Raji (cell line): Measurements from ENCODE around the gene DAG1.
A peak's percentile ranks its signal among the peaks of the same experiment; 100 is the strongest.

Source experiments
- POLR2A ChIP-seq: IDR thresholded peaks from 2 replicates; pipeline ENCODE4 v1.6.1; 2011; ENCODE audit warnings: low read depth, low read length, control low read depth; ENCODE audit not compliant: insufficient read depth

DAG1 gene

DNA sequence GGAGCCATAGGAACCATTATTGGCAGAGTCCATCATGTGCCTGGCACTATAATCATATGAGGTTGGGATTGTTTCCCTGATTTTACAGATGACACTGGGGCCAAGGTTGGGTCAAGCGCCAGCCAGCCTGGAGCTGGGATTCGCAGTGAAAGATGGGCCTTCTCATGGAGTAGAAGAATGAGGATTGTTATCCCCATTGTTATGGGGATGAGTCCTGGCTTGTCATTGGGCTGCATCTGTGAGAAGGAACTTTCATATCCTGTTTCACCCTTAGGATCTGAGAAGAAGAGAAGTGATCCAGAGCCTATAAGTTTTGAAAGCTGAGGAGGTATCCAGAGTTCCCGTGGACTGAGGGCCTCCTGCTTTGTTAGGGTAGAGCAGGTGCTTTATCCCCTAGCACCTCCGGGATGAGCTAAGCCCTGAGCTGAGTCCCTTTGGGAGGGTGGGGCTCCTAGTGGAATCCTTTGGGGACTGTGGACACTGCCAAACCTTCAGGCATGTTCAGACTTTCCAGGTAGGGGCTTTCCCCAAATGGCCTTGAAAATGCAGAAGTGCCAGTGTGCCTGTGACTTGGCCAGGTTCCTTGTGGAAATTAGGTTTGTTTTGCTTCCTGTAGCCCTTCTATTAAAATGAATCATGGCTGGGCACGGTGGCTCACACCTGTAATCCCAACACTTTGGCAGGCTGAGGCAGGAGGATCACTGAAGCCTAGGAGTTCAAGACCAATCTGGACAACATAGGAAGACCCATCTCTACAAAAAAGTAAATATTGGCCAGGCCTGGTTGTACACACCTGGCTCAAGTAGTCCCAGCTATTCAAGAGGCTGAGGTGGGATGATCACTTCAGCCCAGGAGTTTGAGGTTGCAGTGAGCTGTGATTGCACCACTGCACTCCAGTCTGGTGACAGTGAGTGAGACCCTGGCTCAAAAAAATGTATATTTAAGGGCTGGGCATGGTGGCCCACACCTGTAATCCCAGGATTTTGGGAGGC, 54.0 kb downstream of the DAG1 start:
- TF ChIP-seq POLR2A: no peak

DNA sequence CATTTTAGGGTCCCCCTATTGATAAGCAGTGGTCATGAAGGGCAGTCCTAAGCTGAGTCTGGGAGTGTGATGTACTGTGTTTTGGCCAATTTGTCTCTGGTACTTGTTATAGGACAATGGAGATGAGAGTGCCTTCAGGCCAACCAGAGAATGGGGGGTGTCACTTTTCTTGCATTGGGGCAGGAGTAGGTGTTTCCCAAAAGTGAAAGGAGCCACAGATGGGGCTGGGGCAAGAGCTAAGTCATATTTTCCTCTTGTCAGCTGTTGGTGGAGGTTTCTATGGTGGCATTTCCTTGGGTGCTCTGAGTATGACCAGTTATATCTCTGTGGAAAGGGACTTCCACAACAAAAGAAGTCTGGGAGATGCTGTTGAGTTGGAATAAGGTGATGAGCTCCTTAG, 59.5 kb downstream of the DAG1 start:
- no peak for TF ChIP-seq POLR2A

DNA sequence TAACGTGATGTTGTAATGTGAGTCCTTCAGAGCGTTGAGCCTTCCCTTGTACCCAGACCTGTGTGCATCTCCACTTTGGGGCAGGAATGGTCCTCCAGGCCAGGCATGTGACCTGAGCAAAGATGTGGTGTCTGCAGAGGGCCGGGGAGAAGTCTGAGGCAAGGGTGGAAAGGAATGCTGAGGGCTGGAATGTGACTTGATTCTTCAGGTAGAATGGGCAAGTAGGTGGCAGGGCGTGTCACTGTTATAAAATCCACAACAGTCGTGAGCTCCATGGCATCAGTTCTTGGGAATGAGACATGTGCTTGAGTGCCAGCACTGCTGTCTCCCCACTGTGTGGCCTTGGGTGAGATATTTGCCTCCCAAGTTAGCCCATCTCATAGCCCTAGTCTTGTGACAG, 60.2 kb downstream of the DAG1 start:
- no peak for TF ChIP-seq POLR2A

DNA sequence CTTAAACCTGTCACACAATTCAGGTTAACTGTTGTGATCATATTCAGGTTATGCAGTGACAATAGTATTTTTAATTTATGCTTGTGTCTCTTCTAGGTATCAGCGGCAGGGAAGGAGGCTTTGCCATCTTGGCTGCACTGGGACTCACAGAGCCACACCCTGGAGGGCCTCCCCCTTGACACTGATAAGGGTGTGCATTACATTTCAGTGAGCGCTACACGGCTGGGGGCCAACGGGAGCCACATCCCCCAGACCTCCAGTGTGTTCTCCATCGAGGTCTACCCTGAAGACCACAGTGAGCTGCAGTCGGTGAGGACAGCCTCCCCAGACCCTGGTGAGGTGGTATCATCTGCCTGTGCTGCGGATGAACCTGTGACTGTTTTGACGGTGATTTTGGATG, 60.6 kb downstream of the DAG1 start:
- no peak for TF ChIP-seq POLR2A

DNA sequence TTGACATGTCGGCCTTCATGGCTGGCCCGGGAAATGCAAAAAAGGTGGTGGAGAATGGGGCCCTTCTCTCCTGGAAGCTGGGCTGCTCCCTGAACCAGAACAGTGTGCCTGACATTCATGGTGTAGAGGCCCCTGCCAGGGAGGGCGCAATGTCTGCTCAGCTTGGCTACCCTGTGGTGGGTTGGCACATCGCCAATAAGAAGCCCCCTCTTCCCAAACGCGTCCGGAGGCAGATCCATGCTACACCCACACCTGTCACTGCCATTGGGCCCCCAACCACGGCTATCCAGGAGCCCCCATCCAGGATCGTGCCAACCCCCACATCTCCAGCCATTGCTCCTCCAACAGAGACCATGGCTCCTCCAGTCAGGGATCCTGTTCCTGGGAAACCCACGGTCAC, 61.2 kb downstream of the DAG1 start:
- no peak for TF ChIP-seq POLR2A

DNA sequence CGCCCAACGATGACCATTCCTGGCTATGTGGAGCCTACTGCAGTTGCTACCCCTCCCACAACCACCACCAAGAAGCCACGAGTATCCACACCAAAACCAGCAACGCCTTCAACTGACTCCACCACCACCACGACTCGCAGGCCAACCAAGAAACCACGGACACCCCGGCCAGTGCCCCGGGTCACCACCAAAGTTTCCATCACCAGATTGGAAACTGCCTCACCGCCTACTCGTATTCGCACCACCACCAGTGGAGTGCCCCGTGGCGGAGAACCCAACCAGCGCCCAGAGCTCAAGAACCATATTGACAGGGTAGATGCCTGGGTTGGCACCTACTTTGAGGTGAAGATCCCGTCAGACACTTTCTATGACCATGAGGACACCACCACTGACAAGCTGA, 61.6 kb downstream of the DAG1 start:
- TF ChIP-seq POLR2A: no peak

DNA sequence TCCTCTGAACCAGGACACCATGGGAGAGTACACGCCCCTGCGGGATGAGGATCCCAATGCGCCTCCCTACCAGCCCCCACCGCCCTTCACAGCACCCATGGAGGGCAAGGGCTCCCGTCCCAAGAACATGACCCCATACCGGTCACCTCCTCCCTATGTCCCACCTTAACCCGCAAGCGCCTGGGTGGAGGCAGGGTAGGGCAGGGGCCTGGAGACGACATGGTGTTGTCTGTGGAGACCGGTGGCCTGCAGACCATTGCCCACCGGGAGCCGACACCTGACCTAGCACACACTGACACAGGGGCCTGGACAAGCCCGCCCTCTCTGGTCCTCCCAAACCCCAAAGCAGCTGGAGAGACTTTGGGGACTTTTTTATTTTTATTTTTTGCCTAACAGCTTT, 63.0 kb downstream of the DAG1 start:
- TF ChIP-seq POLR2A: no peak

DNA sequence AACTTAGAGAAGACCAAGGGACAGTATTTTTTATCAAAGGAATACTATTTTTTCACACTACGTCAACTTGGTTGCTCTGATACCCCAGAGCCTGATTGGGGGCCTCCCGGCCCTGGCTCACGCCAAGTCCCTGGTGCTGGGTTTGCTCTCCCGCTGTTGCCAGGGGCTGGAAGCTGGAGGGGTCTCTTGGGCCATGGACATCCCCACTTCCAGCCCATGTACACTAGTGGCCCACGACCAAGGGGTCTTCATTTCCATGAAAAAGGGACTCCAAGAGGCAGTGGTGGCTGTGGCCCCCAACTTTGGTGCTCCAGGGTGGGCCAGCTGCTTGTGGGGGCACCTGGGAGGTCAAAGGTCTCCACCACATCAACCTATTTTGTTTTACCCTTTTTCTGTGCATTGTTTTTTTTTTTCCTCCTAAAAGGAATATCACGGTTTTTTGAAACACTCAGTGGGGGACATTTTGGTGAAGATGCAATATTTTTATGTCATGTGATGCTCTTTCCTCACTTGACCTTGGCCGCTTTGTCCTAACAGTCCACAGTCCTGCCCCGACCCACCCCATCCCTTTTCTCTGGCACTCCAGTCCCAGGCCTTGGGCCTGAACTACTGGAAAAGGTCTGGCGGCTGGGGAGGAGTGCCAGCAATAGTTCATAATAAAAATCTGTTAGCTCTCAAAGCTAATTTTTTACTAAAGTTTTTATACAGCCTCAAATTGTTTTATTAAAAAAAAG, 63.9 kb downstream of the DAG1 start:
- no peak for TF ChIP-seq POLR2A

DNA sequence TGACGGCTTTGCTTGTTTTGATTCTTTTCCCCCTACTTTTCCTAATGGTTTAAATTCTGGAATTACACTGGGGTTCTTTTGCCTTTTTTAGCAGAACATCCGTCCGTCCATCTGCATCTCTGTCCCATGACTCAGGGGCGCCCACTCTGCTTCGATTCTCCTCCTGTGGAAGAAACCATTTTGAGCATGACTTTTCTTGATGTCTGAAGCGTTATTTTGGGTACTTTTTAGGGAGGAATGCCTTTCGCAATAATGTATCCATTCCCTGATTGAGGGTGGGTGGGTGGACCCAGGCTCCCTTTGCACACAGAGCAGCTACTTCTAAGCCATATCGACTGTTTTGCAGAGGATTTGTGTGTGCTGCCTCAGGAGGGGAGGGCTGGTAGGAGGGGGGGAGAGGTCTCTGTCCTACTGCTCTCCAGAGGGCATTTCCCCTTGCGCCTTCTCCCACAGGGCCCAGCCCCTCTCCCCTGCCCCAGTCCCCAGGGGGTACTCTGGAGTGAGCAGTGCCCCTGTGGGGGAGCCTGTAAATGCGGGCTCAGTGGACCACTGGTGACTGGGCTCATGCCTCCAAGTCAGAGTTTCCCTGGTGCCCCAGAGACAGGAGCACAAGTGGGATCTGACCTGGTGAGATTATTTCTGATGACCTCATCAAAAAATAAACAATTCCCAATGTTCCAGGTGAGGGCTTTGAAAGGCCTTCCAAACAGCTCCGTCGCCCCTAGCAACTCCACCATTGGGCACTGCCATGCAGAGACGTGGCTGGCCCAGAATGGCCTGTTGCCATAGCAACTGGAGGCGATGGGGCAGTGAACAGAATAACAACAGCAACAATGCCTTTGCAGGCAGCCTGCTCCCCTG, 64.7 kb downstream of the DAG1 start:
- no peak for TF ChIP-seq POLR2A

DNA sequence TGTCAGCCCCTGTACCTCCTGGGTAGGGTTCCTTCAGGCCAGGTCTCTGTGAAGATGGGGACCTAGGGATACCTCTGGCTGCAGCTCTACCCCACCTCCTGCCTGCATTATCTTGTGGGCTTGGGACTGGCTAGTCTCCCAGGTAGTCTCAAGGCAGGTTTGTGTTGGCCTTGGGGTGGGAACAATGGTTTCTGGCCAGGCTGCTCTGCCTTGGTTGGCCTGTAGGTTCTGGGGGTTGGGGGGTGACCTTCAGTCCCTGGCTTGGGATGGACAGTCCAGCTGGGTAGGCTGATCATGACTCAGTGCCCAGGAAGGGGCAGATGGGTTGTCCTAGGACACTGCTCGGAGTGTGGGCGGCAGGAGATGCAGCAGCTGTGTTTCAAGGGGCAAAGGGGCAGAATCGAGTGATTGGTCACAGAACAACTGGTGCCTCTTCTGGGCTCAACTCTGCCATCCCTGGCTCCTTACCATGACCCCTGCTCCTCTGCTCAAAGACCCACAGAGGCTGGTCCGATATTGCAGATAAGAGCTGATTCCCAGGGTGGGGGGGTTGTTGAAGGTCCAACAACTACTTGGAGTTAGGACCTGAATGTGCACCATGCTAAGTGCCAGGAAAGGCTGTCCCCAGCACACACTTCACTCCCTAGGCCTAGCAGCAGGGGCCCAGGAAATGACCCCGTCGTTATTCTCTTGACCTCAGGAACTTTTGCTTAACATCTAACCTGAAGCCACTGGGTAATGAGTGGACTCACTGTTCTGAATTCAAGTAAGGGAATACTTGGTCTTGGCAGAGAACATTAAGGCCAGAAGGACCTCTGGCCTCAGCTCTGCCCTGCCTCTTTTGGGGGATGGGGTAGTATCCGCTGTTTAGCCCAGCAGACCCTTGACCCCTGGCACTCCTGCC, 66.2 kb downstream of the DAG1 start:
- no peak for TF ChIP-seq POLR2A

DNA sequence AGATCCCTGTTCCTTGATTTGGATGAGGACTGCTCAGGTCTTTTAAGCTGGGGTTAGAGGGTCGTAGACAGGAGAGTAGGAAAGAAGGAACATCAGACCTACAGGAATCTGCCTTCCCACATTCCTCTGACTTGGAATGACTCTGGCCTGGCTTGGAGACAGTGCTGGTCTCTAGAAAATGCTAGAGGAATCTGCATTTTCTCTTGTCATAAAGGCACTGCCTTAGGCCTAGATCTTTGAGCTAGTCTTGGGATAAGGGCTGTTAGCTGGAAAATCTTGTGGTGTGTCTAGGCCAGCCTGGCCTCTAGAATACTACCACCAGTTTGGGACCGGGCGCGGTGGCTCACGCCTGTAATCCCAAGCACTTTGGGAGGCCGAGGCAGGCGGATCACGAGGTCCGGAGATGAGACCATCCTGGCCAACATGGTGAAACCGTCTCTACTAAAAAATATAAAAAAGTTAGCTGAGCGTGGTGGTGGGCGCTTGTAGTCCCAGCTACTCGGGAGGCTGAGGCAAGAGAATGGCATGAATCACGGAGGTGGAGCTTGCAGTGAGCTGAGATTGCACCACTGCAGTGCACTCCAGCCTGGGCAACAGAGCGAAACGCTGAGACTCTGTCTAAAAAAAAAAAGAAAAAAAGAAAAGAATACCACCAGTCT, 66.9 kb downstream of the DAG1 start:
- no peak for TF ChIP-seq POLR2A

DNA sequence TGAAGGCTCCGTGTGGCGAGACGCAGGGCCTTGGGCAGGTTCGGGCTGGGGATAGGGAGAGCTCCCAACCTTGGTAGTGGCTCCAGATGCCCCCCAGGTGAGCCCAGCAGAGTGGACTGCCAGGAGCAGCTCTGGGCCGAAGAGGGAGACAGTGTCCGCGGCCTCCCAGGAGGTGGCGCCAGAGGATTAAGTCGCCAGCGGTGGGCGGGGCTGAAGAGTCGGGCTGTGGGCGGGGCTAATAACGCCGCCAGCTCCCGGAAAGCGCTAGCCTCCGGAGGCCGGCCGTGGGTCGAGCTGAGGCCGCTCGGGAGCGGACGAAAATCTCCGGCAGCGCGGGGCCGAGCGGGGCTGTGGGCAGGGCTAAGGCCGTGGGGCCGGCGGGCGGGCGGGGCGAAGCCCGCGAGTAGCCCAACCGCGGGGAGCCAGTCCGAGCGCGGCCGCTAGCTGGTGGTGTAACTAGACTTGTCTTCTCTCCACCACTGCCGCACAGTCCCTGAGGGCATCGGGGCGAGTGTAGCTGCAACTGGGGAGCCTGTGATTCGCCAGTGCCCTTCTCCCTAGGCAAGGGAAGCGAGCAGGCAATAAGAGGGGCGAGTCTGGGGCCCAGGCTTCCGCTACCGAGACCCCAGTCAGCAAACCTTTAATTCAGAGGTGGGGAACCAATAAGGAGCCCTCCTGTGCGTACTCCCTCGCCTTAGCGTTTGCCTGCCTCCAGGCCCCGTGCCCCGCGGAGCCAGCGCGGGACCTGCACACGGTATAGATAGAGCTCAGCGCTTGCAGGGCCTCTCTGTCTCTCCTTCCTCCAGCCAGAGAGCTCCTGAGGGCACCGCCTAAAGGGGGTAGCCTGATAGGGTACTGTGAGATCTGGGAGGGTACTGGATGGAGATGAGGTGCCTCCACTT, 69.8 kb downstream of the DAG1 start:
- TF ChIP-seq POLR2A: peak; percentile 62

DNA sequence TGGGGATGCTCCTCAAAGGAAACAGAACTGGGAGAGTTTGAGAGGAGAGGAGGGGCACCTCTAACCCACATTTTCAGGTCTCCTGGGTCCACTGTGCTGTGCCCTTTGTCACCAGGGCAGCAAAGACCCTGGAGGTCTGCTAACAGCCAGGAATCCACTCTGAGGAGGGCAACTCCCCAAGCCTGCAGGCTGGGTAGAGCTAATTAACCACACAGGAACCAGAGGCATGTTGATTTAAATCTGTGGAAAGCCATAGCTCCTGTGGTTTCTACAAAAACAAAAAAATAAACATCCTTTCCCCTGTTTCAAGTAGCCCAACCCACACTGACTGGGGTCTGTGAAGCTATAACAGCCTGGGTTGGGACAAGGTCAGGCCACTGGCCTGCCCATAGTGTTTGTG, 82.0 kb downstream of the DAG1 start:
- TF ChIP-seq POLR2A: no peak

DNA sequence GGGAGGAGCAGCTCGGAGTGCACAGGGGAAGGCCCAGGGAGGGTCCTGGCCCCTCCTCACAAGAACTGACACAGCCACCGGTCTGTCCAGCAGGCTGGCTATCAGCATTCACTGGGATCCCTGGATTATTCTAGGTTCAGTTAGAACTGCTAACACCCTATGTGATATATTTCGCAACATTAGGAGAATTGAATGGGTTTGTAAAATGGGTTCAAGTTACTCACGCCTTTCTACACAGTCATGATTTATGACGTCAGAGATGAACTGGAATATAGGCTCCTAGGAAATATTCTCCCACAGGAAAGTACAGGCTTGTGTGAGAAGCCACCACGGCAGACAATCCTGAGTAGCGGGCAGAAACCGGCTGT, 83.2 kb downstream of the DAG1 start:
- no peak for TF ChIP-seq POLR2A
